Panc1 (cell line): ENCODE data around the gene CTNNAL1. TPM values are rescaled to one million over a fixed set of nuclear protein-coding genes. Genes with fewer than 3 reads are reported as not detected.
"Not testable (repeated sequence)": the region's sequence is repeated elsewhere in the genome, so short reads cannot be mapped to it uniquely, and the experiment has no call there.

Experiments
- ATAC-seq: fragments of 200-7000 bp; cut with Tn5 transposase; 2 replicates; pipeline ENCODE4 v1.9.1; 2020; ENCODE audit warnings: mild to moderate bottlenecking, moderate library complexity
- BruUV-seq: library from RNA; stranded (reverse); fragments of 400-500 nt; replicated peaks from 2 replicates; lab custom pipeline; 2021; lab: Mats Ljungman, UMichigan
- CTCF ChIA-PET: fragments of 300-600 bp; sonication (Branson Sonifier 250); formaldehyde crosslinking; loops from one replicate; lab custom pipeline; 2022; ENCODE audit warnings: antibody characterized with exemption; lab: Charles Lee
- POLR2A ChIA-PET: fragments of 300-600 bp; sonication (Branson Sonifier 250); formaldehyde crosslinking; loops from one replicate; lab custom pipeline; 2022; ENCODE audit warnings: antibody characterized with exemption; lab: Charles Lee
- DNase-seq: peaks from one replicate; pipeline ENCODE4 v3.0.0-alpha.2; 2010; ENCODE audit warnings: low read depth, low spot score
- H3K27ac ChIP-seq: 2 replicates; pipeline ENCODE4 v1.5.1; 2011; ENCODE audit warnings: mild to moderate bottlenecking, low read length, inconsistent platforms
- H3K27me3 ChIP-seq: fragments of 200-500 bp; sonication (Bioruptor generic); 2 replicates; pipeline ENCODE4 v1.6.0; 2014; ENCODE audit warnings: low read length, inconsistent platforms; ENCODE audit not compliant: control insufficient read depth, insufficient read depth
- H3K36me3 ChIP-seq: fragments of 200-500 bp; sonication (Bioruptor generic); 2 replicates; pipeline ENCODE4 v1.5.1; 2014; ENCODE audit warnings: inconsistent platforms, mild to moderate bottlenecking, low read length, moderate library complexity; ENCODE audit not compliant: control insufficient read depth, insufficient read depth
- H3K4me1 ChIP-seq: 2 replicates; pipeline ENCODE4 v1.5.1; 2011; ENCODE audit warnings: inconsistent platforms, mild to moderate bottlenecking, low read length, moderate library complexity; ENCODE audit not compliant: control insufficient read depth, insufficient read depth
- H3K4me3 ChIP-seq, 2 experiments: 2 replicates each; pipeline ENCODE4 v1.5.1; 2011 to 2012; ENCODE audit warnings: low read depth in 2 of 2, low read length in 2 of 2, mild to moderate bottlenecking in 2 of 2, inconsistent platforms in 1 of 2, moderate library complexity in 1 of 2
- H3K9me3 ChIP-seq: fragments of 200-500 bp; sonication (Bioruptor generic); 2 replicates; pipeline ENCODE4 v1.5.1; 2014; ENCODE audit warnings: low read depth, mild to moderate bottlenecking, inconsistent platforms, low read length, moderate library complexity; ENCODE audit not compliant: control insufficient read depth, insufficient read depth
- CTCF ChIP-seq: fragments of 450-650 bp; IDR thresholded peaks from 2 replicates; pipeline ENCODE4 v1.5.1; 2017; ENCODE audit warnings: mild to moderate bottlenecking
- POLR2AphosphoS5 ChIP-seq: IDR thresholded peaks from 2 replicates; pipeline ENCODE4 v1.6.1; 2012; ENCODE audit warnings: mild to moderate bottlenecking, low read depth, low read length, moderate library complexity
- REST ChIP-seq, 2 experiments: IDR thresholded peaks; 2 replicates each; pipeline ENCODE4 v1.6.1; 2011 to 2012; ENCODE audit warnings: low read depth in 2 of 2, control low read depth in 1 of 2, low read length in 1 of 2, mild to moderate bottlenecking in 1 of 2, moderate library complexity in 1 of 2; ENCODE audit not compliant: insufficient read depth in 1 of 2
- SIN3A ChIP-seq: IDR thresholded peaks from 2 replicates; pipeline ENCODE4 v1.6.1; 2012; ENCODE audit warnings: low read depth, mild to moderate bottlenecking, low read length, moderate library complexity, borderline replicate concordance; ENCODE audit not compliant: insufficient read depth
- TCF7L2 ChIP-seq: IDR thresholded peaks from 2 replicates; pipeline ENCODE4 v1.6.1; 2011; ENCODE audit warnings: mild to moderate bottlenecking, low read depth, low read length, inconsistent platforms
- in situ Hi-C: cut with HindIII; loops from 2 replicates; pipeline ENCODE4 v1.10.0; 2016; ENCODE audit warnings: low sequenced_read_pairs, low pct_unique_long_range_greater_than_20kb
- intact Hi-C: fragments of 100-400 bp; cut with micrococcal nuclease; formaldehyde crosslinking; loops from one replicate; pipeline ENCODE4 v1.10.0; 2022; ENCODE audit not compliant: unreplicated experiment
- total RNA-seq: library from RNA; stranded (reverse); gene quantifications from one replicate; pipeline ENCODE4 v1.2.1, GENCODE V29; 2021; ENCODE audit not compliant: unreplicated experiment

CTNNAL1 gene
- total RNA-seq, 1 experiment from 2014 or later = 79.8 TPM

- H3K9me3 ChIP-seq = no peaks in the 10 kb centered on the region
- BruUV-seq = no TSS peak
- H3K27me3 ChIP-seq = no peaks in the 10 kb centered on the region
- no peak overlapping the region for H3K4me3 ChIP-seq
- H3K27ac ChIP-seq = no peak overlapping the region
- POLR2A ChIA-PET = no interaction called here
- no peaks in the 10 kb centered on the region for H3K4me1 ChIP-seq
- in situ Hi-C loops = no loop called here
- no peak for ATAC-seq
- TF ChIP-seq SIN3A (no peak), REST (IDR thresholded peaks at IDR 0.05; ENCODE audit: insufficient read depth in 1 of 2, low read depth in 2 of 2, low read length in 1 of 2) (no peak)
- CTCF ChIA-PET = no interaction called here
- peaks cover 8% of the 10 kb centered on the region for H3K36me3 ChIP-seq
- intact Hi-C loops = no loop called here
- no peak for DNase-seq
Measured at GRCh38 chr9:108903420-108904103, 109.7 kb downstream of the CTNNAL1 start.

GRCh38 chr9:108900176-108900575 is 113.1 kb downstream of the CTNNAL1 start:
- Histone ChIP-seq H3K27ac (no peak overlapping the region), H3K9me3 (no peaks in the 10 kb centered on the region), H3K4me3 (no peak overlapping the region), H3K4me1 (no peaks in the 10 kb centered on the region), H3K36me3 (peaks cover 8% of the 10 kb centered on the region), H3K27me3 (no peaks in the 10 kb centered on the region)
- in situ Hi-C loops = no loop called here
- ChIA-PET POLR2A (interaction anchor here (0.6 kb wide), 1 partner anchor 123 kb away, joined by 3 read pairs; no protein-coding TSS in a partner anchor), CTCF (no interaction called here)
- no peak for ATAC-seq
- BruUV-seq = no TSS peak
- TF ChIP-seq SIN3A (no peak), REST (IDR thresholded peaks at IDR 0.05; ENCODE audit: insufficient read depth in 1 of 2, low read depth in 2 of 2, low read length in 1 of 2) (no peak), CTCF (no peak), TCF7L2 (no peak), POLR2AphosphoS5 (no peak)
- DNase-seq = no peak
- intact Hi-C loops = no loop called here

- intact Hi-C loops, ATAC-seq, H3K4me1 ChIP-seq, DNase-seq, H3K27me3 ChIP-seq, H3K4me3 ChIP-seq, in situ Hi-C loops, CTCF ChIA-PET, H3K9me3 ChIP-seq, H3K27ac ChIP-seq, BruUV-seq, H3K36me3 ChIP-seq: not testable (repeated sequence)
- POLR2A ChIA-PET = interaction anchor here (0.6 kb wide), 1 partner anchor 124 kb away, joined by 3 read pairs; no protein-coding TSS in a partner anchor
Measured at GRCh38 chr9:108899023-108899695, 114.1 kb downstream of the CTNNAL1 start.
